Choroid plexus epithelial cell (primary cell): ENCODE measurements around the gene PPARA.

Experiments used
- DNase-seq: peaks from one replicate; pipeline ENCODE4 v3.0.0-alpha.2; 2010; ENCODE audit warnings: low read depth
- H3K4me3 ChIP-seq: 2 replicates; pipeline ENCODE4 v1.5.1; 2011; ENCODE audit warnings: low read depth, mild to moderate bottlenecking, control low read depth, low read length, moderate library complexity
- CTCF ChIP-seq: conservative IDR thresholded peaks from 2 replicates; pipeline ENCODE4 v1.5.1; 2011; ENCODE audit warnings: low read depth, mild to moderate bottlenecking, control low read depth, inconsistent platforms, low read length, moderate library complexity

The PPARA gene

GRCh38 chr22:46290121-46290842, 140.0 kb downstream of the PPARA start:
- H3K4me3 ChIP-seq = no peak overlapping the region
- TF ChIP-seq CTCF = no peak
- no peak for DNase-seq

DNA sequence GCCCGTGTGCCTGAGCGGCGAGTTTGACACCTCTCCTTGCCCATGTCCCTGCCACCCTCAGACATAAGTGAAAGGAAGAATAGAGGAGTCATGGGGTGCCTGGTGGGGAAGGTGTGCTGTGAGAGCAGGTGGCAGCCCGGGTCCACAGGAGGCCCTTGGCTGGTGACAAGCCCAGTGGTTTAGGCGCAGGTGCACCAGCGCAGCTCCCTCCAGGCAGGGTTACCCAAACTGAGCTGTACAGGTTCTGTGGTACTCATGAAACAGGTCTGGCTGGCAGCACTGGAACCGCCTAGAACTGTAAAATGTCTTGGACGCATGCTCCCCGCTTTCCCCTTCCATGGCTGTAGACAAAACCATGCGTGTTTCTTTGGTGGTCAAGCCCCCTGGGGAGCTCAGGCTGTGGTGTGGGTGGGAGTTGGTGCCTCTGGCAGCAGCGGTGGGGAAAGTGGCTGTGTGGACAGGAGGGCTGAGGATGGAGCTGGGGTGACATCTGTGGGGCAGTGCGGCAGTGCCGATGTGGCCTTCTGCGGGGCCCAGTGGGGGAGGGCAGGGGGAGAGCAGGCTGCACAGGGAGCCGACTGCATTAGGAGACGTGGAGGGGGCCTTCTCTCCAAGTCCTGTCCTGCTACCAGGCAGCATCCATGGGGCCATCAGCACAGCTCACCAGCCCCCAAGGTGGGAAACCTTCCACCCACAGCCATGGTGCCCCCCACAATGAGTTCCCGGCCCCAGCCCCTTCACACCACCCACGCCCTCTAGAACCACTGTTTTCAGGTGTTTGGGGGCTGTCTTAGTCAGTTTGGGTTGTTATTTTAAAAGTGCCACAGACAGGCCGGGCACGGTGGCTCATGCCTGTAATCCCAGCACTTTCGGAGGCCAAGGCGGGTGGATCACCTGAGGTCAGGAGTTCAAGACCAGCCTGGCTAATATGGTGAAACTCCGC, 140.8 kb downstream of the PPARA start:
- no peak overlapping the region for H3K4me3 ChIP-seq
- no peak for DNase-seq
- no peak for TF ChIP-seq CTCF

DNA sequence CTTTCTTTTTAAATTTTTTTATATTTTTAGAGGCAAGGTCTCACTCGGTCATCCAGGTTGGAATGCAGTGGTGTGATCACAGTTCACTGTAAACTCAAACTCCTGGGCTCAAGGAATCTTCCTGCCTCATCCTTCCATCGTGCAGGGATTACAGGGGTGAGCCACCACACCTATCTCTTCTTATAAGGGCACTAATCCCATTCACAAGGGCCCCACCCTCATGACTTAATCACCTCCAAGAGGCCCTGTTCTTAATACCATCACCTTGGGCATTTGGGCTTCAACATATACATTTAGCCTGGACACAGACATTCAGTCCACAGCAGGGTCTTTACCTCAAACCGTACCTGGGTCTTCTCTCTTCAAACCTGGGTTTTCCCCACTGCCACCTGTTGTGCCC, 141.8 kb downstream of the PPARA start:
- no peak overlapping the region for H3K4me3 ChIP-seq
- no peak for TF ChIP-seq CTCF
- DNase-seq = no peak

DNA sequence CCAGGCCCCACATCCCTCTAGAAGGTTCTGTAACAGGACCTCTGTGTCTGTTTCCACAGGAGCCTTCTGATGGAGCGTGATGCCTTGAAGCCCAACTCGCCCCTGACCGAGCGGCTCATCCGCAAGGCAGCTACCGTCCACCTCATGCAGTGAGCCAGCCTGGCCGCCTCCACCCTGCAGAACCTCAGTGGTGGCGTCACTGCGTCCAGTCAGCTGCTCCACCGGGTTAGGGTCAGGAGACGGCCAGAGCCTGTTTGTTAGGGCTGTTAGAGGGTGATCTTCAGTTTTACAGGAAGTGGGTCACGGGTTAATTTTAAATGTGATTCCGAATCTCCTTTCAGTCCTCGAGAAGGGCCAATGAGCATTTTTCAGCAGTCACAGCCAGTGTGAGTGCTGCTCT, 142.4 kb downstream of the PPARA start:
- no peak overlapping the region for H3K4me3 ChIP-seq
- TF ChIP-seq CTCF = no peak
- no peak for DNase-seq
